OCI-LY3 (cell line): Measurements from ENCODE around the gene GLYATL1B.
"Not testable (repeated sequence)": the region's sequence is repeated elsewhere in the genome, so short reads cannot be mapped to it uniquely, and the experiment has no call there.

Experiments
- CTCF ChIP-seq: fragments of 200-600, 300-600 bp; sonication (generic); IDR thresholded peaks from 2 replicates; pipeline ENCODE4 v1.5.1; 2014; ENCODE audit warnings: antibody characterized with exemption, low read length, low read depth
- EZH2phosphoT487 ChIP-seq: fragments of 200-600 bp; shearing (Covaris generic); IDR thresholded peaks from 2 replicates; pipeline ENCODE4 v1.6.1; 2018; ENCODE audit warnings: antibody characterized with exemption, mixed run types, low read depth

- TF ChIP-seq CTCF, EZH2phosphoT487: not testable (repeated sequence)
Observed at GRCh38 chr11:59107721-59108120, 21.6 kb downstream of the GLYATL1B start.
